Measurements from ENCODE around the gene ETV3. TPM values are rescaled to one million over a fixed set of nuclear protein-coding genes. Genes with fewer than 3 reads are reported as not detected.

Gene ETV3
- total and polyA plus RNA-seq, 2 of the 13 experiments (the other 11 are each of a cell fraction or from before 2014, with no cell fraction given): 4.2 to 5.8 TPM

DNA sequence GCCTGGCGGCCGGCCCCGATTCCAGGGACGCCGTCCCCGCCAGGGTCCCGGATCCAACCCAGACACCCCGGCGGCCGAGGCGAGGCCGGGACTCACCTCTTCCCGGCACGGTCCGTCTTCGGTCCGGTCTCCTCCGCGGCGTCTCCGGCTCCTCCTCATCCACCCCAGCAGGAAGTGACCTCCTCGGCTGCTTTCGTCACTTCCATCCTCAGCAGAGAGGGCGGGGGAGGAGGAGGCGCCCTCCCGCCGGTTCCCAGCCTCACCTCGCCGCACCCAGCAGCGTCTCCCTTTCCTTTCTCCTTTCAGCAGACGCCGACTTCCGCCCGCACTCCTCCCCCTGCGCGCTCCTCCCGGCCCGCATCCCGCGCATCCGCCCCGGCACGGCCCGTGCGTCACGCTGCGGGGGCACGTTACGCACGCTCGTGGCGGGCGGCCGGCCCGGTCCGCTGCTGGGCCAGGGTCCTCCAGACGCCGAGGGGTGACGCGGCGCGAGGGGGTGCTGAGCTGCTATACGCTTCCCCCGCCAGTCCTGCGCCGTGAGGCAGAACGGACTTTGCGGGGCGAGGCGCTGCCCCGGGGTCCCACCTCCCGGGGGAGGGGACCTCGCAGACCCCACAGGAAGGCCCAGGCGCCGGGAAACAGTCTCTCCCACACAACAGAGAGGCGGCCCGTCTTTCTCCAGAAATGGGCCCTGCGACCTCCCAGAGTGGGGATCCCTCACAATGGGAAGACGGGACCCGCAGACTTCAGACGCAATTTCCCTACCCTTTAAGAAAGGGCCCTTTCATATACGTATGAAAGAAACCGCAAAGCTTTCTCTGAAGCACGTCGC is at the start of gene ETV3 (continued):
- TF ChIP-seq, protein P1, sequence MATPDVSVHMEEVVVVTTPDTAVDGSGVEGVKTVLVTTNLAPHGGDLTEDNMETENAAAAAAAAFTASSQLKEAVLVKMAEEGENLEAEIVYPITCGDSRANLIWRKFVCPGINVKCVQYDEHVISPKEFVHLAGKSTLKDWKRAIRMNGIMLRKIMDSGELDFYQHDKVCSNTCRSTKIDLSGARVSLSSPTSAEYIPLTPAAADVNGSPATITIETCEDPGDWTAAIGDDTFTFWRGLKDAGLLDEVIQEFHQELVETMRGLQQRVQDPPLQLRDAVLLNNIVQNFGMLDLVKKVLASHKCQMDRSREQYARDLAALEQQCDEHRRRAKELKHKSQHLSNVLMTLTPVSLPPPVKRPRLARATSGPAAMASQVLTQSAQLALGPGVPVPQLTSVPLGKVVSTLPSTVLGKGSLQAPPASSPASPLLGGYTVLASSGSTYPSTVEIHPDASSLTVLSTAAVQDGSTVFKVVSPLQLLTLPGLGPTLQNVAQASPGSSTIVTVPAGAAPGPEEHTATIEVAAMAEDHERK (CRISPR knock-in tag; IDR thresholded peaks at IDR 0.05; ENCODE audit: low read depth): peak; percentile 97
- TF ChIP-seq ZSCAN31 (CRISPR knock-in tag; IDR thresholded peaks at IDR 0.05; ENCODE audit: low read depth) (no peak; the same call in 1 of the 2 replicates), ZFP37 (CRISPR knock-in tag; IDR thresholded peaks at IDR 0.05; ENCODE audit: borderline replicate concordance) (no peak), ZNF850 (CRISPR knock-in tag; conservative IDR thresholded peaks at IDR 0.05) (peak; percentile 82; the same call in 1 of the 2 replicates), RFXAP (CRISPR knock-in tag; IDR thresholded peaks at IDR 0.05; ENCODE audit: borderline replicate concordance) (no peak), RXRA (CRISPR knock-in tag; IDR thresholded peaks at IDR 0.05) (no peak), ATF1 (CRISPR knock-in tag; IDR thresholded peaks at IDR 0.05) (no peak), ETV6 (CRISPR knock-in tag; conservative IDR thresholded peaks at IDR 0.05) (peak; percentile 51), HNRNPUL1 (IDR thresholded peaks at IDR 0.05; ENCODE audit: low read depth, low read length) (no peak), POLR2AphosphoS5 (IDR thresholded peaks at IDR 0.05; ENCODE audit: low read depth, low read length) (peak; percentile 70), NBN (conservative IDR thresholded peaks at IDR 0.05) (no peak), KDM5B (CRISPR knock-in tag; IDR thresholded peaks at IDR 0.05; ENCODE audit: borderline replicate concordance) (peak; percentile 92), ZNF547 (CRISPR knock-in tag; IDR thresholded peaks at IDR 0.05) (peak; percentile 59), ZNF879 (CRISPR knock-in tag; IDR thresholded peaks at IDR 0.05) (no peak), PPARG (CRISPR knock-in tag; conservative IDR thresholded peaks at IDR 0.05) (no peak; the same call in 1 of the 2 replicates), ZSCAN22 (CRISPR knock-in tag; IDR thresholded peaks at IDR 0.05) (no peak), TEAD2 (CRISPR knock-in tag; IDR thresholded peaks at IDR 0.05) (no peak), PHF8 (CRISPR knock-in tag; IDR thresholded peaks at IDR 0.05) (peak; percentile 92), MYC (CRISPR knock-in tag; IDR thresholded peaks at IDR 0.05; ENCODE audit: borderline replicate concordance) (peak; percentile 86; the same call in 1 of the 2 replicates), AGO1 (IDR thresholded peaks at IDR 0.05; ENCODE audit: low read depth, low read length, poor library complexity, severe bottlenecking) (no peak), RFX3 (CRISPR knock-in tag; IDR thresholded peaks at IDR 0.05) (no peak), ZNF205 (CRISPR knock-in tag; IDR thresholded peaks at IDR 0.05) (0 out of 2 replicates have a peak, but pooled peaks have one; percentile 20), TAF1 (CRISPR knock-in tag; IDR thresholded peaks at IDR 0.05) (peak; percentile 80)
- TF ChIP-seq, protein P2, sequence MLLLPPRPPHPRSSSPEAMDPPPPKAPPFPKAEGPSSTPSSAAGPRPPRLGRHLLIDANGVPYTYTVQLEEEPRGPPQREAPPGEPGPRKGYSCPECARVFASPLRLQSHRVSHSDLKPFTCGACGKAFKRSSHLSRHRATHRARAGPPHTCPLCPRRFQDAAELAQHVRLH (CRISPR knock-in tag; IDR thresholded peaks at IDR 0.05; ENCODE audit: borderline replicate concordance, low read depth): no peak; the same call in 1 of the 2 replicates
- TF ChIP-seq, protein P3, sequence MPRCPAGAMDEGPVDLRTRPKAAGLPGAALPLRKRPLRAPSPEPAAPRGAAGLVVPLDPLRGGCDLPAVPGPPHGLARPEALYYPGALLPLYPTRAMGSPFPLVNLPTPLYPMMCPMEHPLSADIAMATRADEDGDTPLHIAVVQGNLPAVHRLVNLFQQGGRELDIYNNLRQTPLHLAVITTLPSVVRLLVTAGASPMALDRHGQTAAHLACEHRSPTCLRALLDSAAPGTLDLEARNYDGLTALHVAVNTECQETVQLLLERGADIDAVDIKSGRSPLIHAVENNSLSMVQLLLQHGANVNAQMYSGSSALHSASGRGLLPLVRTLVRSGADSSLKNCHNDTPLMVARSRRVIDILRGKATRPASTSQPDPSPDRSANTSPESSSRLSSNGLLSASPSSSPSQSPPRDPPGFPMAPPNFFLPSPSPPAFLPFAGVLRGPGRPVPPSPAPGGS (CRISPR knock-in tag; IDR thresholded peaks at IDR 0.05): 0 out of 2 replicates have a peak, but pooled peaks have one; percentile 41
- TF ChIP-seq, protein P4, sequence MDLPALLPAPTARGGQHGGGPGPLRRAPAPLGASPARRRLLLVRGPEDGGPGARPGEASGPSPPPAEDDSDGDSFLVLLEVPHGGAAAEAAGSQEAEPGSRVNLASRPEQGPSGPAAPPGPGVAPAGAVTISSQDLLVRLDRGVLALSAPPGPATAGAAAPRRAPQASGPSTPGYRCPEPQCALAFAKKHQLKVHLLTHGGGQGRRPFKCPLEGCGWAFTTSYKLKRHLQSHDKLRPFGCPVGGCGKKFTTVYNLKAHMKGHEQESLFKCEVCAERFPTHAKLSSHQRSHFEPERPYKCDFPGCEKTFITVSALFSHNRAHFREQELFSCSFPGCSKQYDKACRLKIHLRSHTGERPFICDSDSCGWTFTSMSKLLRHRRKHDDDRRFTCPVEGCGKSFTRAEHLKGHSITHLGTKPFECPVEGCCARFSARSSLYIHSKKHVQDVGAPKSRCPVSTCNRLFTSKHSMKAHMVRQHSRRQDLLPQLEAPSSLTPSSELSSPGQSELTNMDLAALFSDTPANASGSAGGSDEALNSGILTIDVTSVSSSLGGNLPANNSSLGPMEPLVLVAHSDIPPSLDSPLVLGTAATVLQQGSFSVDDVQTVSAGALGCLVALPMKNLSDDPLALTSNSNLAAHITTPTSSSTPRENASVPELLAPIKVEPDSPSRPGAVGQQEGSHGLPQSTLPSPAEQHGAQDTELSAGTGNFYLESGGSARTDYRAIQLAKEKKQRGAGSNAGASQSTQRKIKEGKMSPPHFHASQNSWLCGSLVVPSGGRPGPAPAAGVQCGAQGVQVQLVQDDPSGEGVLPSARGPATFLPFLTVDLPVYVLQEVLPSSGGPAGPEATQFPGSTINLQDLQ (CRISPR knock-in tag; IDR thresholded peaks at IDR 0.05): peak; percentile 79; the same call in 1 of the 2 replicates
